Measurements from ENCODE around the gene BMP5. TPM values are rescaled to one million over a fixed set of nuclear protein-coding genes. Genes with fewer than 3 reads are reported as not detected.

BMP5 gene
- total RNA-seq (2021; fragmentation: NEBNext Ultra II Directional; extraction: Animal tissue kit (Norgen Biotek cat#: 25700)) (not detected in 2 replicates), polyA plus RNA-seq (2011; rRNA removed) (0.02 and 0.03 TPM in 2 replicates), polyA minus RNA-seq (2011; rRNA and poly(A)+ RNA removed) (0.16 TPM in 1 of 2 replicates, not detected in the other)
- 0.06 TPM for polyA plus RNA-seq (2011; cell fraction: cytosol; rRNA removed)
- not detected for polyA plus RNA-seq (2011; cell fraction: nucleus; rRNA removed)
- 0.04 to 0.17 TPM (median 0.10 TPM) in 4 replicates for polyA plus RNA-seq (2012, experiment 1 of 2)
- not detected for polyA plus RNA-seq (2012, experiment 2 of 2)
- polyA plus RNA-seq (2013, experiment 1 of 2) = 0.04 TPM
- 0.06 TPM for polyA plus RNA-seq (2013, experiment 2 of 2)
- polyA minus RNA-seq (2011; cell fraction: cytosol; rRNA and poly(A)+ RNA removed) = not detected
- polyA minus RNA-seq (2011; cell fraction: nucleus; rRNA and poly(A)+ RNA removed) = 0.50 TPM
- long read RNA-seq, experiment 1 = 0 reads
- long read RNA-seq, experiment 2 = 0 reads

GRCh38 chr6:55875400-55875799 is at the start of gene BMP5:
Gene BMP5, minus strand, starts transcription at chr6:55875590. Its CDS starts 725 bp downstream, at chr6:55874865.
- no peaks in the 10 kb centered on the region for H3K9me3 ChIP-seq (ENCODE audit: insufficient read depth in 2 of 2, low read depth in 1 of 2, low read length in 1 of 2)
- FAIRE-seq (peak; percentile 48), DNase-seq (ENCODE audit: low read depth in 1 of 2, low spot score in 2 of 2) (no peak)
- H4K91ac ChIP-seq (replicated peaks; ENCODE audit: insufficient read length, low read length) = no peak within 1 kb of the TSS
- no peaks in the 10 kb centered on the region for H4K20me1 ChIP-seq (replicated peaks in 1 of 2; ENCODE audit: control insufficient read depth in 1 of 2, insufficient read depth in 2 of 2, low read length in 2 of 2)
- H3K23ac ChIP-seq (ENCODE audit: insufficient read length) = no peak within 1 kb of the TSS
- H3K18ac ChIP-seq (ENCODE audit: extremely low read depth, low read length) = no peak within 1 kb of the TSS
- no peak within 1 kb of the TSS for H3K9ac ChIP-seq (replicated peaks in 1 of 4; ENCODE audit: extremely low read depth in 1 of 4, low read depth in 3 of 4, low read length in 3 of 4)
- H2AFZ ChIP-seq (ENCODE audit: low read length) = no peak within 1 kb of the TSS
- H3K14ac ChIP-seq (ENCODE audit: insufficient read length) = no peak within 1 kb of the TSS
- no peaks in the 10 kb centered on the region for H3K79me2 ChIP-seq (ENCODE audit: control insufficient read depth in 1 of 2, insufficient read depth in 2 of 2, low read length in 2 of 2)
- no peak within 1 kb of the TSS for H4K5ac ChIP-seq (ENCODE audit: insufficient read length, low read depth, low read length)
- H3K4me3 ChIP-seq (ENCODE audit: extremely low read depth in 1 of 4, insufficient read depth in 2 of 4, low read depth in 3 of 4, low read length in 4 of 4) = peak within 1 kb of the TSS in 1 of 4 experiments; percentile 29; a peak in 1 of 8 replicates
- H2BK5ac ChIP-seq (ENCODE audit: low read depth, low read length) = no peak within 1 kb of the TSS
- H3K79me1 ChIP-seq (ENCODE audit: low read depth, low read length) = no peaks in the 10 kb centered on the region
- POLR2A ChIA-PET (ENCODE audit: partially characterized antibody) = no interaction called here
- H2BK12ac ChIP-seq (ENCODE audit: low read depth, low read length) = no peak within 1 kb of the TSS; the same call in 1 of the 2 replicates
- no peaks in the 10 kb centered on the region for H3K36me3 ChIP-seq (ENCODE audit: control insufficient read depth in 2 of 4, insufficient read depth in 4 of 4, low read length in 3 of 4)
- H3K4me1 ChIP-seq (replicated peaks in 1 of 4; ENCODE audit: control insufficient read depth in 3 of 4, insufficient read depth in 4 of 4, low read length in 3 of 4) = peaks cover 0 to 4% (median 0%) of the 10 kb centered on the region in 4 experiments; a peak in 2 of 7 replicates
- H3K27me3 ChIP-seq (replicated peaks in 1 of 4; ENCODE audit: control insufficient read depth in 3 of 4, extremely low read depth in 1 of 4, insufficient read depth in 3 of 4, low read length in 3 of 4) = no peaks in the 10 kb centered on the region
- H3K23me2 ChIP-seq (ENCODE audit: low read depth, low read length) = no peaks in the 10 kb centered on the region
- peak within 1 kb of the TSS in 1 of 2 experiments; percentile 55; a peak in 1 of 4 replicates for H3K4me2 ChIP-seq (ENCODE audit: insufficient read depth in 1 of 2, low read depth in 2 of 2, low read length in 2 of 2)
- H2BK120ac ChIP-seq (replicated peaks; ENCODE audit: low read depth, low read length) = no peak within 1 kb of the TSS
- H4K8ac ChIP-seq (ENCODE audit: extremely low read depth, insufficient read depth, low read length) = no peak within 1 kb of the TSS
- no peak within 1 kb of the TSS for H2AK5ac ChIP-seq (ENCODE audit: low read depth, low read length)
- no peak within 1 kb of the TSS for H2BK15ac ChIP-seq (ENCODE audit: low read length)
- H2BK20ac ChIP-seq (ENCODE audit: low read length) = 0 out of 2 replicates have a peak within 1 kb of the TSS, but pooled peaks have one; percentile 73
- H3K4ac ChIP-seq (replicated peaks; ENCODE audit: insufficient read length, low read depth, low read length) = no peak within 1 kb of the TSS
- no peak within 1 kb of the TSS for H3K56ac ChIP-seq (replicated peaks; ENCODE audit: insufficient read length, low read depth, low read length)
- 32% methylated on average over 2 of the region's 2 CpGs; no CpG with 5 or more reads in 1 of the 2 experiments for WGBS, 2 experiments (ENCODE audit: extremely low coverage in 1 of 2, insufficient coverage in 1 of 2, insufficient read length in 1 of 2, insufficient replicate concordance in 2 of 2, low coverage in 1 of 2, low lambda C conversion rate in 2 of 2, missing lambda C conversion rate in 1 of 2)
- H3K27ac ChIP-seq (ENCODE audit: low read depth, low read length) = no peak within 1 kb of the TSS
- CTCF ChIA-PET (ENCODE audit: partially characterized antibody) = interaction anchor here (1.4 kb wide), 1 partner anchor 10 kb away, joined by 3 read pairs; no protein-coding TSS in a partner anchor
